ENCODE data around the gene SOX13.

The SOX13 gene

GRCh38 chr1:204143276-204144041 lies 70.5 kb downstream of the SOX13 start:
- no peak for TF ChIP-seq CTCF (IDR thresholded peaks at IDR 0.05; ENCODE audit: low read depth, low read length, missing control alignments)
- H3K4me3 ChIP-seq (ENCODE audit: low read depth, low read length) = no peak overlapping the region
- in situ Hi-C loops (cut with HindIII; ENCODE audit: low sequenced_read_pairs) = no loop called here
- no peak for DNase-seq (ENCODE audit: low read depth)

GRCh38 chr1:204145033-204145504 lies 72.2 kb downstream of the SOX13 start:
- in situ Hi-C loops (cut with HindIII; ENCODE audit: low sequenced_read_pairs) = no loop called here
- no peak for TF ChIP-seq CTCF (IDR thresholded peaks at IDR 0.05; ENCODE audit: low read depth, low read length, missing control alignments)
- H3K4me3 ChIP-seq (ENCODE audit: low read depth, low read length) = no peak overlapping the region
- DNase-seq (ENCODE audit: low read depth) = no peak

GRCh38 chr1:204146309-204146708 lies 73.4 kb downstream of the SOX13 start:
- no peak for TF ChIP-seq CTCF (IDR thresholded peaks at IDR 0.05; ENCODE audit: low read depth, low read length, missing control alignments)
- in situ Hi-C loops (cut with HindIII; ENCODE audit: low sequenced_read_pairs) = no loop called here
- DNase-seq (ENCODE audit: low read depth) = no peak
- H3K4me3 ChIP-seq (ENCODE audit: low read depth, low read length) = no peak overlapping the region

- TF ChIP-seq CTCF (IDR thresholded peaks at IDR 0.05; ENCODE audit: low read depth, low read length, missing control alignments) = no peak
- no peak overlapping the region for H3K4me3 ChIP-seq (ENCODE audit: low read depth, low read length)
- DNase-seq (ENCODE audit: low read depth) = no peak
- in situ Hi-C loops (cut with HindIII; ENCODE audit: low sequenced_read_pairs) = no loop called here
Observed at GRCh38 chr1:204146965-204147364, 74.0 kb downstream of the SOX13 start.

GRCh38 chr1:204147406-204148383 lies 74.8 kb downstream of the SOX13 start:
- H3K4me3 ChIP-seq (ENCODE audit: low read depth, low read length) = no peak overlapping the region
- in situ Hi-C loops (cut with HindIII; ENCODE audit: low sequenced_read_pairs) = no loop called here
- no peak for TF ChIP-seq CTCF (IDR thresholded peaks at IDR 0.05; ENCODE audit: low read depth, low read length, missing control alignments)
- DNase-seq (ENCODE audit: low read depth) = no peak

GRCh38 chr1:204149107-204149506 lies 76.2 kb downstream of the SOX13 start:
- H3K4me3 ChIP-seq (ENCODE audit: low read depth, low read length) = no peak overlapping the region
- DNase-seq (ENCODE audit: low read depth) = no peak
- no peak for TF ChIP-seq CTCF (IDR thresholded peaks at IDR 0.05; ENCODE audit: low read depth, low read length, missing control alignments)
- in situ Hi-C loops (cut with HindIII; ENCODE audit: low sequenced_read_pairs) = no loop called here
